Dermis blood vessel endothelial cell (primary cell): ENCODE measurements around the gene ANP32B. TPM values are rescaled to one million over a fixed set of nuclear protein-coding genes. Genes with fewer than 3 reads are reported as not detected.

Experiments
- total RNA-seq: library from RNA; depleted of rRNA; stranded (reverse); fragments of >200 nt; gene quantifications from 2 replicates; pipeline ENCODE4 v1.2.3, GENCODE V29; 2014

Gene ANP32B
- total RNA-seq, 1 donor from 2014 or later = 6.0 TPM

Other genes starting within 250 kb of the ANP32B start
- 0.09 and 0.17 TPM in 2 replicates for gene FOXE1, start 130.1 kb upstream of the ANP32B start, total RNA-seq
- 18.5 and 19.2 TPM in 2 replicates for gene TRMO, start 60.8 kb upstream of the ANP32B start, total RNA-seq
- not detected in 2 replicates for gene HEMGN, start 45.2 kb upstream of the ANP32B start, total RNA-seq
- gene NANS, start 73.4 kb downstream of the ANP32B start, total RNA-seq = 106 and 139 TPM in 2 replicates
- gene TRIM14, start 135.9 kb downstream of the ANP32B start, total RNA-seq = 1.5 and 4.8 TPM in 2 replicates
- 1.0 and 1.7 TPM in 2 replicates for gene CORO2A, start 209.3 kb downstream of the ANP32B start, total RNA-seq